ENCODE results near the gene PRAC1.
"Not testable (repeated sequence)": the region's sequence is repeated elsewhere in the genome, so short reads cannot be mapped to it uniquely, and the experiment has no call there.

Gene PRAC1

GRCh38 chr17:48726114-48726915, 4.0 kb upstream of the PRAC1 start:
- DNase-seq, result no peak

- no peak for DNase-seq
These were observed 3.2 kb upstream of the PRAC1 start for GRCh38 chr17:48725288-48726064.

GRCh38 chr17:48725004-48725287, 2.6 kb upstream of the PRAC1 start:
- no peak for DNase-seq

GRCh38 chr17:48724251-48725003, 2.1 kb upstream of the PRAC1 start:
- peak; percentile 77 for DNase-seq

- DNase-seq, result peak; percentile 60
These were observed 1.3 kb upstream of the PRAC1 start for GRCh38 chr17:48723423-48724250.

GRCh38 chr17:48722915-48723422, 651 bp upstream of the PRAC1 start, which contains the start of gene PRAC2:
TSS of gene PRAC2 (plus strand) at chr17:48723185. CDS start at chr17:48724411, 1,226 bp downstream.
- DNase-seq, result peak; percentile 47

- DNase-seq, result no peak
These were observed 1.3 kb downstream of the PRAC1 start for GRCh38 chr17:48721009-48721402.

- DNase-seq, result peak; percentile 36
These were observed 1.9 kb downstream of the PRAC1 start for GRCh38 chr17:48720266-48721008.

GRCh38 chr17:48719642-48720265, 2.6 kb downstream of the PRAC1 start:
- peak; percentile 73 for DNase-seq

- DNase-seq, result peak; percentile 43
These were observed 3.3 kb downstream of the PRAC1 start for GRCh38 chr17:48718761-48719641.

- DNase-seq, result peak; percentile 82
These were observed 4.0 kb downstream of the PRAC1 start for GRCh38 chr17:48718227-48718760.

- DNase-seq, result peak; percentile 23
These were observed 4.7 kb downstream of the PRAC1 start for GRCh38 chr17:48717367-48718226.

- not testable (repeated sequence) for DNase-seq
These were observed 5.8 kb downstream of the PRAC1 start for GRCh38 chr17:48716549-48716948.

GRCh38 chr17:48715496-48716399, 6.6 kb downstream of the PRAC1 start:
- no peak for DNase-seq

- no peak for DNase-seq
These were observed 11.2 kb downstream of the PRAC1 start for GRCh38 chr17:48711128-48711527.

- no peak for DNase-seq
These were observed 17.7 kb downstream of the PRAC1 start for GRCh38 chr17:48704361-48705248.

Measured in fibroblast of skin of scalp (primary cell).